Endothelial cell of umbilical vein (primary cell): ENCODE results near the gene WAC. TPM values are rescaled to one million over a fixed set of nuclear protein-coding genes. Genes with fewer than 3 reads are reported as not detected.
"Not testable (repeated sequence)": the region's sequence is repeated elsewhere in the genome, so short reads cannot be mapped to it uniquely, and the experiment has no call there.

Source experiments
- BruUV-seq: library from RNA; stranded (reverse); fragments of 400-500 nt; replicated peaks from 2 replicates; lab custom pipeline; 2021; lab: Mats Ljungman, UMichigan
- CTCF ChIA-PET: fragments of 300-600, 350-600 bp; sonication (Branson Sonifier 250); formaldehyde crosslinking; loops from one replicate; lab custom pipeline; 2021; ENCODE audit warnings: antibody characterized with exemption, inconsistent platforms; lab: Charles Lee
- POLR2A ChIA-PET: fragments of 300-600, 350-600 bp; sonication (Branson Sonifier 250); formaldehyde crosslinking; loops from one replicate; lab custom pipeline; 2021; ENCODE audit warnings: antibody characterized with exemption, inconsistent platforms; lab: Charles Lee
- DNase-seq: peaks from one replicate; pipeline ENCODE4 v3.0.0-alpha.2; 2011; ENCODE audit warnings: low read depth, low spot score
- FAIRE-seq: peaks from 2 replicates; lab custom pipeline; 2011; peaks lifted over from hg19 to GRCh38; lab: Jason Lieb, UNC
- H2AFZ ChIP-seq: 2 replicates; pipeline ENCODE4 v1.6.0; 2012; ENCODE audit warnings: low read depth, low read length, control low read depth, inconsistent platforms
- H3K27ac ChIP-seq: 2 replicates; pipeline ENCODE4 v1.5.1; 2011; ENCODE audit warnings: low read depth, mild to moderate bottlenecking, control low read depth, low read length, moderate library complexity; ENCODE audit not compliant: insufficient read depth
- H3K27me3 ChIP-seq, 2 experiments: 2 replicates each; pipeline versions ENCODE4 v1.6.0 to v1.6.1; 2011; ENCODE audit warnings: low read length in 2 of 2, mixed read lengths in 1 of 2; ENCODE audit not compliant: control insufficient read depth in 2 of 2, insufficient read depth in 2 of 2
- H3K36me3 ChIP-seq, 2 experiments: 2 replicates in 1 of 2; 3 replicates in 1 of 2; pipeline ENCODE4 v1.5.1; 2011; ENCODE audit warnings: low read length in 2 of 2, mild to moderate bottlenecking in 1 of 2, moderate library complexity in 1 of 2; ENCODE audit not compliant: control insufficient read depth in 2 of 2, insufficient read depth in 2 of 2; ENCODE audit errors: extremely low read depth in 1 of 2
- H3K4me1 ChIP-seq: 3 replicates; pipeline ENCODE4 v1.5.1; 2011; ENCODE audit warnings: mild to moderate bottlenecking, low read length; ENCODE audit not compliant: control insufficient read depth, insufficient read depth; ENCODE audit errors: extremely low read depth
- H3K4me2 ChIP-seq: 2 replicates; pipeline ENCODE4 v1.6.1; 2011; ENCODE audit warnings: low read length, control low read depth, mixed read lengths; ENCODE audit not compliant: insufficient read depth
- H3K4me3 ChIP-seq, 3 experiments: fragments of 200-600 bp in 1 of 3; sonication (generic), shearing (Covaris generic) in 1 of 3; replicated peaks in 1 of 3; 2 replicates each; pipeline ENCODE4 v1.5.1; 2011 to 2016; ENCODE audit warnings: control low read depth in 3 of 3, low read length in 3 of 3, mild to moderate bottlenecking in 2 of 3, inconsistent platforms in 1 of 3, low read depth in 1 of 3, moderate library complexity in 1 of 3; ENCODE audit not compliant: insufficient read depth in 1 of 3
- H3K79me2 ChIP-seq: 2 replicates; pipeline ENCODE4 v1.6.0; 2012; ENCODE audit warnings: low read length, inconsistent platforms; ENCODE audit not compliant: control insufficient read depth, insufficient read depth
- H3K9ac ChIP-seq: replicated peaks from 2 replicates; pipeline ENCODE3; 2011; ENCODE audit warnings: low read length, control low read depth; ENCODE audit not compliant: insufficient read depth; ENCODE audit errors: extremely low read depth
- H3K9me1 ChIP-seq: replicated peaks from 3 replicates; pipeline ENCODE4 v1.6.0; 2011; ENCODE audit warnings: mild to moderate bottlenecking, low read length; ENCODE audit not compliant: control insufficient read depth, insufficient read depth; ENCODE audit errors: extremely low read depth
- H3K9me3 ChIP-seq: replicated peaks from 2 replicates; pipeline ENCODE4 v1.5.1; 2012; ENCODE audit warnings: low read length, inconsistent platforms; ENCODE audit not compliant: control insufficient read depth, insufficient read depth
- H4K20me1 ChIP-seq: replicated peaks from 2 replicates; pipeline ENCODE3; 2011; ENCODE audit warnings: mild to moderate bottlenecking, low read length; ENCODE audit not compliant: control insufficient read depth, insufficient read depth; ENCODE audit errors: extremely low read depth
- EZH2 ChIP-seq: IDR thresholded peaks from 2 replicates; pipeline ENCODE4 v1.6.1; 2012; ENCODE audit warnings: borderline replicate concordance, low read depth, mild to moderate bottlenecking, moderate library complexity, low read length, inconsistent platforms; ENCODE audit not compliant: severe bottlenecking
- FOS ChIP-seq: IDR thresholded peaks from 2 replicates; pipeline ENCODE4 v1.6.1; 2011; ENCODE audit warnings: mild to moderate bottlenecking, low read length, moderate library complexity, borderline replicate concordance; ENCODE audit not compliant: insufficient read depth
- GATA2 ChIP-seq: IDR thresholded peaks from 2 replicates; pipeline ENCODE4 v1.7.0; 2011; ENCODE audit warnings: low read depth, mild to moderate bottlenecking, moderate library complexity, mixed read lengths, low read length; ENCODE audit not compliant: insufficient read length, insufficient read depth
- JUN ChIP-seq: IDR thresholded peaks from 2 replicates; pipeline ENCODE4 v1.6.1; 2011; ENCODE audit warnings: borderline replicate concordance, low read depth; ENCODE audit not compliant: insufficient read length, insufficient read depth
- MYC ChIP-seq: IDR thresholded peaks from one replicate; pipeline ENCODE4 v1.6.1; 2011; ENCODE audit warnings: mild to moderate bottlenecking, low read depth, low read length
- POLR2A ChIP-seq: IDR thresholded peaks from 2 replicates; pipeline ENCODE4 v1.6.1; 2012; ENCODE audit warnings: low read depth, mild to moderate bottlenecking, control low read depth, low read length
- POLR2AphosphoS5 ChIP-seq: IDR thresholded peaks from 2 replicates; pipeline ENCODE4 v1.6.1; 2012; ENCODE audit warnings: low read depth, mild to moderate bottlenecking, control low read depth, low read length, moderate library complexity; ENCODE audit not compliant: insufficient read depth
- dilution Hi-C: fragments of 300-500 bp; cut with MboI; formaldehyde crosslinking; loops from one replicate; pipeline ENCODE4 v1.15.0; 2019; ENCODE audit warnings: low sequenced_read_pairs; ENCODE audit not compliant: extremely low pct_ligation_motif_present
- intact Hi-C: fragments of 100-400 bp; cut with micrococcal nuclease; formaldehyde crosslinking; loops from one replicate; pipeline ENCODE4 v1.10.0; 2022
- polyA plus RNA-seq, 4 experiments: library from polyadenylated mRNA; depleted of rRNA in 3 of 4; stranded (reverse) in 3 of 4; unstranded in 1 of 4; fragments of >200 nt; gene quantifications; 2 replicates each; pipeline versions ENCODE4 v1.2.1 to v1.2.3, GENCODE V29; 2011 to 2012; ENCODE audit warnings: missing spikeins in 1 of 4
- total RNA-seq: library from RNA; stranded (reverse); gene quantifications from 2 replicates; pipeline ENCODE4 v1.2.3, GENCODE V29; 2021
- TF ChIP-seq, protein P1 (sequence below), 2 donors: IDR thresholded peaks; 1 replicate in 1 of 2; 2 replicates in 1 of 2; pipeline ENCODE4 v1.5.1; 2011; ENCODE audit warnings: low read length in 2 of 2, mild to moderate bottlenecking in 2 of 2, moderate library complexity in 2 of 2, control low read depth in 1 of 2, inconsistent platforms in 1 of 2, low read depth in 1 of 2; ENCODE audit not compliant: insufficient read depth in 1 of 2; ENCODE audit errors: extremely low read depth in 1 of 2
- TF ChIP-seq, protein P2 (sequence below): IDR thresholded peaks from 2 replicates; pipeline ENCODE4 v1.6.1; 2011; ENCODE audit not compliant: insufficient read depth, insufficient read length

The WAC gene
- total and polyA plus RNA-seq, 2 donors (not counting 3 experiments of a cell fraction or from before 2014, with no cell fraction given), result 49.2 to 101 TPM

DNA sequence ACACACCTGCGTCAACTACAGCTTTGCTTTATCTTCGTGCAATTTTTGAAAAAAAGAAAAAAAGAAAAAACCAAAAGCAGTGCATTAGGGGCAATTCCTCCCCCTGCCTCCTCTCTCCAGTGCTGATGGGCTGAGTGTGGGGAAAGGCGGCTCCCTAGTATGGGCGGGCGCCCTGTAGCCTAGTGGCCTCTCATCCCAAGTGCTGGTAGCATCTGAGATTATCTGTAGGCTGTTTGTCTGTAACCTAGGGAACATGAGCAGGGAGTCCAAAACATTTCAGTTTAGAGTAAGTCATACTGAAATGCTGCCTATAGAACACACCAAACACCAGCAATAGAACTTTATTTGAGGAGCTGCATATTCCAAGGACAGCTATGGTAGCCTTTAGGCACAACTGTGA lies 119.8 kb downstream of the WAC start:
- H3K79me2 ChIP-seq, result no peaks in the 10 kb centered on the region

DNA sequence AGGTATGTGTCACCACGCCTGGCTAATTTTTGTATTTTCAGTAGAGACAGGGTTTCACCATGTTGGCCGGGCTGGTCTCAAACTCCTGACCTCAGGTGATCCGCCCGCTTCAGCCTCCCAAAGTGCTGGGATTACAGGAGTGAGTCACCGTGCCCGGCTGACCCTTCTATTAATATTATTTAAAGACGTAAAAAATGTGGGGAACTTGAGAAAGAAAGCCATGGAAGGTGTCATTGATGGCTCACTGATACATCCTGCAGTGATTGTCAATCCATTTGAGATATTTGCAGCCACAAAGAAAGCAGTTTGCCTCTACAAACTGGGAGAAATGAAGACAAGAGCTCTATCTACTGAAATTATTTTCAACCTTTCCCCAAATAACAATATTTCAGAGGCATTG lies 125.9 kb downstream of the WAC start:
- H3K79me2 ChIP-seq, H3K27me3 ChIP-seq, FAIRE-seq, intact Hi-C loops, H3K27ac ChIP-seq, H3K4me1 ChIP-seq, H3K4me2 ChIP-seq, H3K9me3 ChIP-seq, H4K20me1 ChIP-seq, DNase-seq, H3K9ac ChIP-seq, BruUV-seq, H3K4me3 ChIP-seq, dilution Hi-C loops, H3K9me1 ChIP-seq, CTCF ChIA-PET, H2AFZ ChIP-seq, H3K36me3 ChIP-seq, POLR2A ChIA-PET: not testable (repeated sequence)

More for the DNA sequence above, 119.8 kb downstream of the WAC start:
- no peaks in the 10 kb centered on the region for H4K20me1 ChIP-seq
- no peak for TF ChIP-seq JUN
- TF ChIP-seq EZH2, result no peak
- no peak for TF ChIP-seq POLR2A
- no peak for TF ChIP-seq GATA2
- TF ChIP-seq, protein P1, sequence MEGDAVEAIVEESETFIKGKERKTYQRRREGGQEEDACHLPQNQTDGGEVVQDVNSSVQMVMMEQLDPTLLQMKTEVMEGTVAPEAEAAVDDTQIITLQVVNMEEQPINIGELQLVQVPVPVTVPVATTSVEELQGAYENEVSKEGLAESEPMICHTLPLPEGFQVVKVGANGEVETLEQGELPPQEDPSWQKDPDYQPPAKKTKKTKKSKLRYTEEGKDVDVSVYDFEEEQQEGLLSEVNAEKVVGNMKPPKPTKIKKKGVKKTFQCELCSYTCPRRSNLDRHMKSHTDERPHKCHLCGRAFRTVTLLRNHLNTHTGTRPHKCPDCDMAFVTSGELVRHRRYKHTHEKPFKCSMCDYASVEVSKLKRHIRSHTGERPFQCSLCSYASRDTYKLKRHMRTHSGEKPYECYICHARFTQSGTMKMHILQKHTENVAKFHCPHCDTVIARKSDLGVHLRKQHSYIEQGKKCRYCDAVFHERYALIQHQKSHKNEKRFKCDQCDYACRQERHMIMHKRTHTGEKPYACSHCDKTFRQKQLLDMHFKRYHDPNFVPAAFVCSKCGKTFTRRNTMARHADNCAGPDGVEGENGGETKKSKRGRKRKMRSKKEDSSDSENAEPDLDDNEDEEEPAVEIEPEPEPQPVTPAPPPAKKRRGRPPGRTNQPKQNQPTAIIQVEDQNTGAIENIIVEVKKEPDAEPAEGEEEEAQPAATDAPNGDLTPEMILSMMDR (IDR thresholded peaks at IDR 0.05; ENCODE audit: extremely low read depth in 1 of 2, insufficient read depth in 1 of 2, low read depth in 1 of 2, low read length in 2 of 2), result no peak
- no peak for TF ChIP-seq POLR2AphosphoS5
- TF ChIP-seq, protein P2, sequence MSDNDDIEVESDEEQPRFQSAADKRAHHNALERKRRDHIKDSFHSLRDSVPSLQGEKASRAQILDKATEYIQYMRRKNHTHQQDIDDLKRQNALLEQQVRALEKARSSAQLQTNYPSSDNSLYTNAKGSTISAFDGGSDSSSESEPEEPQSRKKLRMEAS, result no peak
- no peak for TF ChIP-seq FOS
- no peak for TF ChIP-seq MYC
- ChIA-PET POLR2A (no interaction called here), CTCF (interaction anchor here (1.3 to 1.7 kb wide), 3 partner anchors 11 to 652 kb away, joined by 4 to 7 read pairs (median 6); no protein-coding TSS in a partner anchor)
- no peaks in the 10 kb centered on the region for H3K27me3 ChIP-seq
- dilution Hi-C loops, result no loop called here
- intact Hi-C loops, result no loop called here
- no peak overlapping the region for H3K4me3 ChIP-seq
- H3K36me3 ChIP-seq, result no peaks in the 10 kb centered on the region
- no peak overlapping the region for H3K4me2 ChIP-seq
- BruUV-seq, result no TSS peak
- H3K27ac ChIP-seq, result no peak overlapping the region
- H3K9ac ChIP-seq, result no peak overlapping the region
- no peak overlapping the region for H2AFZ ChIP-seq
- H3K9me1 ChIP-seq, result no peaks in the 10 kb centered on the region
- no peaks in the 10 kb centered on the region for H3K9me3 ChIP-seq
- FAIRE-seq, result no peak
- H3K4me1 ChIP-seq, result no peaks in the 10 kb centered on the region
- DNase-seq, result no peak
